Mesenteric fat pad (tissue), 1 donor: ENCODE data around the gene CDC25B. TPM values are rescaled to one million over a fixed set of nuclear protein-coding genes. Genes with fewer than 3 reads are reported as not detected.

Experiments used
- DNase-seq: peaks from one replicate; pipeline ENCODE4 v3.0.0-alpha.2; 2020; ENCODE audit warnings: low spot score
- long read RNA-seq: library from polyadenylated mRNA; unstranded; transcript quantifications from one replicate; pipeline ENCODE4 v2.0.0, GENCODE V29; 2020
- total RNA-seq: library from RNA; stranded (reverse); fragmentation: NEBNext Ultra II Directional; extraction: Animal tissue kit (Norgen Biotek cat#: 25700); gene quantifications from one replicate; pipeline ENCODE4 v1.2.1, GENCODE V29; 2021
- donor health status: DM: yes; HTN: yes; CAD: no.

CDC25B gene
- 18.0 TPM for total RNA-seq
- long read RNA-seq, partial matches to known transcripts, result 7 of 14 reads
- long read RNA-seq, other reads (novel, unspliced or antisense), result 3 of 14 reads

GRCh38 chr20:3795511-3796468 lies at the start of gene CDC25B:
TSS of gene CDC25B (plus strand) at chr20:3796310. CDS start at chr20:3796532, 222 bp downstream.
- peak; percentile 97 for DNase-seq

- no peak for DNase-seq
Measured at GRCh38 chr20:3747471-3747870, 48.6 kb upstream of the CDC25B start.

GRCh38 chr20:3748073-3748472 lies 48.0 kb upstream of the CDC25B start:
- DNase-seq, result no peak

- no peak for DNase-seq
Measured at GRCh38 chr20:3749087-3749688, 46.9 kb upstream of the CDC25B start.

GRCh38 chr20:3749689-3750531 lies 46.2 kb upstream of the CDC25B start:
- DNase-seq, result no peak

GRCh38 chr20:3751305-3751674 lies 44.8 kb upstream of the CDC25B start:
- no peak for DNase-seq

- DNase-seq, result no peak
Measured at GRCh38 chr20:3751675-3752385, 44.3 kb upstream of the CDC25B start.

- no peak for DNase-seq
Measured at GRCh38 chr20:3752386-3752759, 43.7 kb upstream of the CDC25B start.

- DNase-seq, result no peak
Measured at GRCh38 chr20:3753098-3753497, 43.0 kb upstream of the CDC25B start.

- DNase-seq, result no peak
Measured at GRCh38 chr20:3753501-3754275, 42.4 kb upstream of the CDC25B start.

- no peak for DNase-seq
Measured at GRCh38 chr20:3754276-3754630, 41.9 kb upstream of the CDC25B start.

- no peak for DNase-seq
Measured at GRCh38 chr20:3755269-3755668, 40.8 kb upstream of the CDC25B start.

- DNase-seq, result no peak
Measured at GRCh38 chr20:3755814-3756480, 40.2 kb upstream of the CDC25B start.

- no peak for DNase-seq
Measured at GRCh38 chr20:3757268-3757667, 38.8 kb upstream of the CDC25B start.

GRCh38 chr20:3758566-3758965 lies 37.5 kb upstream of the CDC25B start:
- no peak for DNase-seq

GRCh38 chr20:3759316-3759823 lies 36.7 kb upstream of the CDC25B start:
- no peak for DNase-seq

- DNase-seq, result no peak
Measured at GRCh38 chr20:3759884-3760283, 36.2 kb upstream of the CDC25B start.

- DNase-seq, result no peak
Measured at GRCh38 chr20:3760655-3761348, 35.3 kb upstream of the CDC25B start.
